SK-N-SH (cell line): ENCODE results near the gene ABCA3. TPM values are rescaled to one million over a fixed set of nuclear protein-coding genes. Genes with fewer than 3 reads are reported as not detected.

Source experiments
- CTCF ChIA-PET: fragments of 300-600, 350-600 bp; formaldehyde crosslinking; extraction: SDS; loops from one replicate; lab custom pipeline; 2021; lab: Yijun Ruan, JAX
- POLR2A ChIA-PET: fragments of 350-600 bp; sonication (Branson Sonifier 250); formaldehyde crosslinking; extraction: SDS; loops from one replicate; lab custom pipeline; 2020; ENCODE audit warnings: antibody characterized with exemption, inconsistent platforms; lab: Yijun Ruan, JAX
- DNase-seq: peaks from one replicate; pipeline ENCODE4 v3.0.0; 2012
- H2AFZ ChIP-seq: fragments of 200-600 bp; sonication (generic); 2 replicates; pipeline ENCODE4 v1.8.1; 2016; ENCODE audit warnings: antibody characterized with exemption, mild to moderate bottlenecking, low read depth
- H3F3A ChIP-seq: fragments of 200-600 bp; sonication (generic); replicated peaks from 2 replicates; pipeline ENCODE3; 2016; ENCODE audit warnings: antibody characterized with exemption, mild to moderate bottlenecking; ENCODE audit not compliant: insufficient read depth
- H3K27ac ChIP-seq, 2 experiments: fragments of 200-500 bp in 1 of 2; fragments of 200-600 bp in 1 of 2; sonication (Bioruptor generic) in 1 of 2; sonication (generic), shearing (Covaris generic) in 1 of 2; 2 replicates each; pipeline versions ENCODE4 v1.5.1 to v1.6.1; 2014 to 2016; ENCODE audit warnings: low read depth in 2 of 2, inconsistent platforms in 1 of 2, low read length in 1 of 2, mild to moderate bottlenecking in 1 of 2, mixed read lengths in 1 of 2
- H3K27me3 ChIP-seq: fragments of 200-600 bp; sonication (generic), shearing (Covaris generic); 2 replicates; pipeline ENCODE4 v1.6.1; 2016; ENCODE audit warnings: mixed run types; ENCODE audit not compliant: insufficient read depth
- H3K36me3 ChIP-seq, 2 experiments: fragments of 200-500 bp in 1 of 2; fragments of 200-600 bp in 1 of 2; sonication (Bioruptor generic) in 1 of 2; sonication (generic) in 1 of 2; replicated peaks in 1 of 2; 2 replicates each; pipeline versions ENCODE3 to v1.5.1; 2014 to 2016; ENCODE audit warnings: low read length in 1 of 2, mild to moderate bottlenecking in 1 of 2; ENCODE audit not compliant: insufficient read depth in 2 of 2, control insufficient read depth in 1 of 2
- H3K4me1 ChIP-seq, 2 experiments: fragments of 200-500 bp in 1 of 2; fragments of 200-600 bp in 1 of 2; sonication (Bioruptor generic) in 1 of 2; sonication (generic), shearing (Covaris generic) in 1 of 2; 2 replicates each; pipeline versions ENCODE4 v1.5.1 to v1.6.1; 2014 to 2016; ENCODE audit warnings: low read depth in 1 of 2, low read length in 1 of 2, mixed run types in 1 of 2; ENCODE audit not compliant: insufficient read depth in 2 of 2, control insufficient read depth in 1 of 2
- H3K4me2 ChIP-seq: fragments of 200-600 bp; sonication (generic), shearing (Covaris generic); 2 replicates; pipeline ENCODE4 v1.6.1; 2017; ENCODE audit warnings: mixed run types
- H3K4me3 ChIP-seq, 2 experiments: fragments of 200-500 bp in 1 of 2; fragments of 200-600 bp in 1 of 2; sonication (Bioruptor generic) in 1 of 2; sonication (generic), shearing (Covaris generic) in 1 of 2; 2 replicates each; pipeline versions ENCODE4 v1.5.1 to v1.8.1; 2014 to 2016; ENCODE audit warnings: low read depth in 2 of 2, inconsistent platforms in 1 of 2, low read length in 1 of 2, mild to moderate bottlenecking in 1 of 2, mixed read lengths in 1 of 2, moderate library complexity in 1 of 2
- H3K79me2 ChIP-seq: fragments of 200-600 bp; sonication (generic); 2 replicates; pipeline ENCODE4 v1.8.1; 2017; ENCODE audit warnings: mild to moderate bottlenecking; ENCODE audit not compliant: insufficient read depth
- H3K9ac ChIP-seq: fragments of 200-600 bp; sonication (generic); 2 replicates; pipeline ENCODE4 v1.6.1; 2017; ENCODE audit warnings: mixed run types
- H3K9me2 ChIP-seq: fragments of 200-600 bp; sonication (generic); 2 replicates; pipeline ENCODE4 v1.6.1; 2017; ENCODE audit warnings: mixed run types
- H3K9me3 ChIP-seq: fragments of 200-600 bp; sonication (generic); 2 replicates; pipeline ENCODE4 v1.6.1; 2017; ENCODE audit warnings: mixed run types, mild to moderate bottlenecking, moderate library complexity
- H4K20me1 ChIP-seq: fragments of 200-600 bp; sonication (generic); 2 replicates; pipeline ENCODE4 v1.6.1; 2017; ENCODE audit warnings: mild to moderate bottlenecking, mixed run types; ENCODE audit not compliant: insufficient read depth
- FOSL2 ChIP-seq: IDR thresholded peaks from 2 replicates; pipeline ENCODE4 v1.4.0; 2012; ENCODE audit warnings: low read depth, mild to moderate bottlenecking, moderate library complexity, borderline replicate concordance
- GABPA ChIP-seq: IDR thresholded peaks from 2 replicates; pipeline ENCODE4 v1.4.0; 2012; ENCODE audit warnings: low read depth, mild to moderate bottlenecking
- GATA2 ChIP-seq: sonication (generic); formaldehyde crosslinking; IDR thresholded peaks from 2 replicates; pipeline ENCODE4 v1.5.0; 2020; ENCODE audit warnings: mild to moderate bottlenecking, missing genetic modification reagents
- IRF3 ChIP-seq: fragments of 150-350 bp; IDR thresholded peaks from 2 replicates; pipeline ENCODE4 v1.6.1; 2016; ENCODE audit warnings: mild to moderate bottlenecking, low read depth, low read length
- MEF2A ChIP-seq: IDR thresholded peaks from 2 replicates; pipeline ENCODE4 v1.4.0; 2012; ENCODE audit warnings: low read depth, borderline replicate concordance
- MXI1 ChIP-seq: IDR thresholded peaks from 2 replicates; pipeline ENCODE4 v1.6.1; 2012; ENCODE audit warnings: mild to moderate bottlenecking, low read depth, low read length, improper control_type of control experiment
- NRF1 ChIP-seq: IDR thresholded peaks from 2 replicates; pipeline ENCODE4 v1.6.1; 2012; ENCODE audit warnings: low read depth, mild to moderate bottlenecking, low read length
- REST ChIP-seq: IDR thresholded peaks from 2 replicates; pipeline ENCODE4 v1.6.1; 2012; ENCODE audit warnings: mild to moderate bottlenecking, low read depth, low read length, moderate library complexity
- RXRA ChIP-seq: IDR thresholded peaks from 2 replicates; pipeline ENCODE4 v1.4.0; 2012; ENCODE audit warnings: low read depth, mild to moderate bottlenecking, borderline replicate concordance
- SIN3A ChIP-seq: IDR thresholded peaks from 2 replicates; pipeline ENCODE4 v1.6.1; 2012; ENCODE audit warnings: low read depth, mild to moderate bottlenecking, low read length, moderate library complexity, borderline replicate concordance
- SMC3 ChIP-seq: IDR thresholded peaks from 2 replicates; pipeline ENCODE4 v1.6.1; 2012; ENCODE audit warnings: low read depth, low read length, improper control_type of control experiment
- TCF12 ChIP-seq: IDR thresholded peaks from 2 replicates; pipeline ENCODE4 v1.4.0; 2012
- WGBS: methylation state at CpG from one replicate; pipeline ENCODE4 v1.1.6; 2017; ENCODE audit warnings: low lambda C conversion rate; 5-methylcytosine and 5-hydroxymethylcytosine counted together
- polyA plus RNA-seq, 3 experiments: library from polyadenylated mRNA; depleted of rRNA; stranded (reverse); fragments of >200 nt; gene quantifications; 2 replicates each; pipeline ENCODE4 v1.2.3, GENCODE V29; 2012
- TF ChIP-seq, protein P1 (sequence below): IDR thresholded peaks from 2 replicates; pipeline ENCODE4 v1.4.0; 2012; ENCODE audit warnings: low read depth, borderline replicate concordance

Gene ABCA3
- polyA plus RNA-seq, 1 of the 3 experiments (the other 2 are of a cell fraction), result 9.9 TPM

- Histone ChIP-seq H3K9me3 (no peaks in the 10 kb centered on the region), H4K20me1 (no peaks in the 10 kb centered on the region), H2AFZ (no peak overlapping the region), H3K9ac (no peak overlapping the region), H3K79me2 (no peaks in the 10 kb centered on the region), H3K4me1 (no peaks in the 10 kb centered on the region), H3K4me2 (no peak overlapping the region), H3K27ac (no peak overlapping the region), H3K4me3 (no peak overlapping the region), H3F3A (peaks cover 5% of the 10 kb centered on the region), H3K27me3 (no peaks in the 10 kb centered on the region), H3K36me3 (peaks cover 0 to 4% of the 10 kb centered on the region in 2 experiments), H3K9me2 (no peaks in the 10 kb centered on the region)
- 90% methylated on average over 5 of the region's 5 CpGs for WGBS
- POLR2A ChIA-PET, result no interaction called here
- DNase-seq, result no peak
- CTCF ChIA-PET, result interaction anchor here (2.3 kb wide), 1 partner anchor 8 kb away, joined by 9 read pairs; the partner anchor contains the start of gene ABCA3
- no peak for TF ChIP-seq SMC3
- TF ChIP-seq RXRA, result no peak
- no peak for TF ChIP-seq IRF3
- TF ChIP-seq GATA2, result no peak
- no peak for TF ChIP-seq SIN3A
- no peak for TF ChIP-seq GABPA
- no peak for TF ChIP-seq MEF2A
- TF ChIP-seq NRF1, result no peak
- TF ChIP-seq REST, result no peak
- TF ChIP-seq, protein P1, sequence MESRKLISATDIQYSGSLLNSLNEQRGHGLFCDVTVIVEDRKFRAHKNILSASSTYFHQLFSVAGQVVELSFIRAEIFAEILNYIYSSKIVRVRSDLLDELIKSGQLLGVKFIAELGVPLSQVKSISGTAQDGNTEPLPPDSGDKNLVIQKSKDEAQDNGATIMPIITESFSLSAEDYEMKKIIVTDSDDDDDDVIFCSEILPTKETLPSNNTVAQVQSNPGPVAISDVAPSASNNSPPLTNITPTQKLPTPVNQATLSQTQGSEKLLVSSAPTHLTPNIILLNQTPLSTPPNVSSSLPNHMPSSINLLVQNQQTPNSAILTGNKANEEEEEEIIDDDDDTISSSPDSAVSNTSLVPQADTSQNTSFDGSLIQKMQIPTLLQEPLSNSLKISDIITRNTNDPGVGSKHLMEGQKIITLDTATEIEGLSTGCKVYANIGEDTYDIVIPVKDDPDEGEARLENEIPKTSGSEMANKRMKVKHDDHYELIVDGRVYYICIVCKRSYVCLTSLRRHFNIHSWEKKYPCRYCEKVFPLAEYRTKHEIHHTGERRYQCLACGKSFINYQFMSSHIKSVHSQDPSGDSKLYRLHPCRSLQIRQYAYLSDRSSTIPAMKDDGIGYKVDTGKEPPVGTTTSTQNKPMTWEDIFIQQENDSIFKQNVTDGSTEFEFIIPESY, result no peak
- no peak for TF ChIP-seq MXI1
- no peak for TF ChIP-seq TCF12
- TF ChIP-seq FOSL2, result no peak
These were observed 8.6 kb downstream of the ABCA3 start for GRCh38 chr16:2331931-2332267.
